HuH-7.5 (cell line): Measurements from ENCODE around the gene LRG1.

Source experiments
- DNase-seq: peaks from one replicate; pipeline ENCODE4 v3.0.0; 2011; ENCODE audit warnings: low spot score

The LRG1 gene

GRCh38 chr19:4508698-4509097 is 31.1 kb downstream of the LRG1 start:
- DNase-seq: no peak

- DNase-seq: no peak
Measured at GRCh38 chr19:4507804-4508203, 32.0 kb downstream of the LRG1 start.

GRCh38 chr19:4507150-4507452 is 32.7 kb downstream of the LRG1 start:
- DNase-seq: no peak

GRCh38 chr19:4506449-4507149 is 33.2 kb downstream of the LRG1 start:
- DNase-seq: no peak

- DNase-seq: no peak
Measured at GRCh38 chr19:4505570-4506448, 34.0 kb downstream of the LRG1 start.

- DNase-seq: no peak
Measured at GRCh38 chr19:4504891-4505569, 34.8 kb downstream of the LRG1 start.

GRCh38 chr19:4504297-4504701 is 35.5 kb downstream of the LRG1 start:
- DNase-seq: no peak

GRCh38 chr19:4503825-4504170 is 36.0 kb downstream of the LRG1 start:
- no peak for DNase-seq

GRCh38 chr19:4503132-4503824 is 36.6 kb downstream of the LRG1 start:
- DNase-seq: no peak

GRCh38 chr19:4502282-4503131 is 37.3 kb downstream of the LRG1 start:
- DNase-seq: no peak

- no peak for DNase-seq
Measured at GRCh38 chr19:4501691-4502090, 38.1 kb downstream of the LRG1 start.

GRCh38 chr19:4500841-4501591 is 38.8 kb downstream of the LRG1 start:
- DNase-seq: no peak

- DNase-seq: no peak
Measured at GRCh38 chr19:4499855-4500254, 40.0 kb downstream of the LRG1 start.

GRCh38 chr19:4499318-4499717 is 40.5 kb downstream of the LRG1 start:
- DNase-seq: no peak

GRCh38 chr19:4498694-4499093 is 41.1 kb downstream of the LRG1 start:
- no peak for DNase-seq

GRCh38 chr19:4497770-4498389 is 42.0 kb downstream of the LRG1 start:
- DNase-seq: no peak

- no peak for DNase-seq
Measured at GRCh38 chr19:4496304-4496703, 43.5 kb downstream of the LRG1 start.

GRCh38 chr19:4495471-4495870 is 44.4 kb downstream of the LRG1 start:
- no peak for DNase-seq

- no peak for DNase-seq
Measured at GRCh38 chr19:4494691-4495064, 45.2 kb downstream of the LRG1 start.

GRCh38 chr19:4493929-4494690 is 45.7 kb downstream of the LRG1 start:
- no peak for DNase-seq
